ENCODE results near the gene OR52D1. TPM values are rescaled to one million over a fixed set of nuclear protein-coding genes. Genes with fewer than 3 reads are reported as not detected.

OR52D1 gene
- total RNA-seq, 1 experiment from 2014 or later = not detected

DNA sequence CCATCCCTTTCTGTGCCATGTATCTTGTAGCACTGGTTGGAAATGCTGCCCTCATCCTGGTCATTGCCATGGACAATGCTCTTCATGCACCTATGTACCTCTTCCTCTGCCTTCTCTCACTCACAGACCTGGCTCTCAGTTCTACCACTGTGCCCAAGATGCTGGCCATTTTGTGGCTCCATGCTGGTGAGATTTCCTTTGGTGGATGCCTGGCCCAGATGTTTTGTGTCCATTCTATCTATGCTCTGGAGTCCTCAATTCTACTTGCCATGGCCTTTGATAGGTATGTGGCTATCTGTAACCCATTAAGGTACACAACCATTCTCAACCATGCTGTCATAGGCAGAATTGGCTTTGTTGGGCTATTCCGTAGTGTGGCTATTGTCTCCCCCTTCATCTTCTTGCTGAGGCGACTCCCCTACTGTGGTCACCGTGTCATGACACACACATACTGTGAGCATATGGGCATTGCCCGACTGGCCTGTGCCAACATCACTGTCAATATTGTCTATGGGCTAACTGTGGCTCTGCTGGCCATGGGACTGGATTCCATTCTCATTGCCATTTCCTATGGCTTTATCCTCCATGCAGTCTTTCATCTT is 414 bp downstream of the OR52D1 start:
- Histone ChIP-seq H2BK5ac (ENCODE audit: insufficient read length, low read length) (no peak overlapping the region), H2AK5ac (ENCODE audit: insufficient read length, low read length) (no peak overlapping the region), H3T11ph (ENCODE audit: low read length) (no peak overlapping the region), H4K91ac (ENCODE audit: insufficient read length, low read depth, low read length) (no peak overlapping the region), H3K79me1 (ENCODE audit: insufficient read depth, low read depth, low read length, poor library complexity, severe bottlenecking) (no peaks in the 10 kb centered on the region), H3K23me2 (ENCODE audit: insufficient read length, low read depth, low read length, poor library complexity, severe bottlenecking) (no peaks in the 10 kb centered on the region), H3K23ac (ENCODE audit: insufficient read length, low read depth, low read length) (no peak overlapping the region), H2BK12ac (ENCODE audit: insufficient read length, low read depth, low read length) (no peak overlapping the region), H3K4me2 (ENCODE audit: insufficient read depth, insufficient read length, low read length) (no peak overlapping the region), H3K4ac (ENCODE audit: low read depth, low read length) (no peak overlapping the region), H2BK15ac (ENCODE audit: low read depth, low read length) (no peak overlapping the region), H3K27me3 (ENCODE audit: insufficient read depth, low read length) (no peaks in the 10 kb centered on the region), H2AFZ (ENCODE audit: low read length) (no peak overlapping the region), H4K5ac (ENCODE audit: insufficient read length, low read depth, low read length) (no peak overlapping the region), H4K8ac (replicated peaks; ENCODE audit: insufficient read length, low read depth, low read length) (no peak overlapping the region), H4K20me1 (ENCODE audit: control insufficient read depth, insufficient read depth, insufficient read length) (no peaks in the 10 kb centered on the region), H2BK20ac (ENCODE audit: low read depth, low read length, poor library complexity, severe bottlenecking) (no peak overlapping the region), H3K9ac (ENCODE audit: extremely low read depth, insufficient read length, low read length) (no peak overlapping the region), H3K9me3 (ENCODE audit: control insufficient read depth, low read depth, low read length) (no peaks in the 10 kb centered on the region), H3K56ac (ENCODE audit: insufficient read length, low read depth, low read length) (no peak overlapping the region), H3K27ac (ENCODE audit: insufficient read length, low read depth, low read length) (no peak overlapping the region), H3K14ac (ENCODE audit: insufficient read depth, low read length) (no peak overlapping the region), H2BK120ac (ENCODE audit: low read depth, low read length, poor library complexity, severe bottlenecking) (no peak overlapping the region), H3K18ac (ENCODE audit: insufficient read length, low read depth, low read length) (no peak overlapping the region), H3K4me1 (ENCODE audit: insufficient read depth, low read length) (no peaks in the 10 kb centered on the region), H3K79me2 (ENCODE audit: insufficient read depth, low read length) (no peaks in the 10 kb centered on the region)
- Mint-ChIP-seq H3K4me1 (peaks cover 0 to 3% of the 10 kb centered on the region in 2 experiments; a peak in 1 of 4 replicates), H3K27me3 (ENCODE audit: low read depth) (no peaks in the 10 kb centered on the region), H3K36me3 (ENCODE audit: insufficient read depth in 1 of 3, low read depth in 3 of 3) (no peaks in the 10 kb centered on the region), H3K27ac (no peak overlapping the region), H3K9me3 (no peaks in the 10 kb centered on the region), H3K4me3 (no peak overlapping the region)
- no peak for DNase-seq
- TF ChIP-seq, protein P1, sequence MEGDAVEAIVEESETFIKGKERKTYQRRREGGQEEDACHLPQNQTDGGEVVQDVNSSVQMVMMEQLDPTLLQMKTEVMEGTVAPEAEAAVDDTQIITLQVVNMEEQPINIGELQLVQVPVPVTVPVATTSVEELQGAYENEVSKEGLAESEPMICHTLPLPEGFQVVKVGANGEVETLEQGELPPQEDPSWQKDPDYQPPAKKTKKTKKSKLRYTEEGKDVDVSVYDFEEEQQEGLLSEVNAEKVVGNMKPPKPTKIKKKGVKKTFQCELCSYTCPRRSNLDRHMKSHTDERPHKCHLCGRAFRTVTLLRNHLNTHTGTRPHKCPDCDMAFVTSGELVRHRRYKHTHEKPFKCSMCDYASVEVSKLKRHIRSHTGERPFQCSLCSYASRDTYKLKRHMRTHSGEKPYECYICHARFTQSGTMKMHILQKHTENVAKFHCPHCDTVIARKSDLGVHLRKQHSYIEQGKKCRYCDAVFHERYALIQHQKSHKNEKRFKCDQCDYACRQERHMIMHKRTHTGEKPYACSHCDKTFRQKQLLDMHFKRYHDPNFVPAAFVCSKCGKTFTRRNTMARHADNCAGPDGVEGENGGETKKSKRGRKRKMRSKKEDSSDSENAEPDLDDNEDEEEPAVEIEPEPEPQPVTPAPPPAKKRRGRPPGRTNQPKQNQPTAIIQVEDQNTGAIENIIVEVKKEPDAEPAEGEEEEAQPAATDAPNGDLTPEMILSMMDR (conservative IDR thresholded peaks at IDR 0.05) = no peak
- no CpG with 5 or more reads among the region's 4 CpGs for WGBS (ENCODE audit: extremely low coverage, insufficient read length, low lambda C conversion rate)
